ENCODE data around the gene VCAN.

DNA sequence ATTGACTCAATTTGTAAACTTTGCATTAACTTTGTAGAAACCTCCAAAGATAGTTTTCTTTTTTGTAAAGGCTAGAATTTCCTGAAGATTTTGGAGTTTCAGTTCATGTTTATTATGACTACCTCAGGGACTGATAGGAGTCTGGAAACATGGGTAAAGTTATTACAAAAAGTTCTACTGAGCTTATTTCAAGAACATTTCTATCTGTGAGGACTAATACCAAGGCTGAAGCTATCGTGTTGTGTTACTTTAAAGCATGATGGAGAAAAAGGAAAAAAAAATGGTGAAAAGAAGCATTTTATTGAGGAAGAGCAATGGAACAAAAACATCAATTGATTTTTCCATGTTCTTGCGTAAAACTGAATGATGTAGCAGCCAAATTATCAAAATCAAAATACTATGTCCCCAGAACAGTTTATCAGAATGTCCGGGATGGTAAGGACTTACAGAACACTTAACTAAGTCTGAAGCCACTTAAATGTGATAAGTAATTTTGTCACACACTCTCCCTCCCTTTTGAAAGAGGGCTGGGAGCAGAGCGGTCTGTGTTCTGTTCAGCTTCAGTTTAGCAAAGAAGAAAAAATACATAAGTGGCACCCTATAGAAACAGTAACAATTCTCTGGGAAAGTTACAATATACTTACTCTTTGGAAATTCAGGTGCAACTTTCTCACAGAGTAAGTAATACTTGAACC, 25.1 kb upstream of the VCAN start:
- TF ChIP-seq, protein P1, sequence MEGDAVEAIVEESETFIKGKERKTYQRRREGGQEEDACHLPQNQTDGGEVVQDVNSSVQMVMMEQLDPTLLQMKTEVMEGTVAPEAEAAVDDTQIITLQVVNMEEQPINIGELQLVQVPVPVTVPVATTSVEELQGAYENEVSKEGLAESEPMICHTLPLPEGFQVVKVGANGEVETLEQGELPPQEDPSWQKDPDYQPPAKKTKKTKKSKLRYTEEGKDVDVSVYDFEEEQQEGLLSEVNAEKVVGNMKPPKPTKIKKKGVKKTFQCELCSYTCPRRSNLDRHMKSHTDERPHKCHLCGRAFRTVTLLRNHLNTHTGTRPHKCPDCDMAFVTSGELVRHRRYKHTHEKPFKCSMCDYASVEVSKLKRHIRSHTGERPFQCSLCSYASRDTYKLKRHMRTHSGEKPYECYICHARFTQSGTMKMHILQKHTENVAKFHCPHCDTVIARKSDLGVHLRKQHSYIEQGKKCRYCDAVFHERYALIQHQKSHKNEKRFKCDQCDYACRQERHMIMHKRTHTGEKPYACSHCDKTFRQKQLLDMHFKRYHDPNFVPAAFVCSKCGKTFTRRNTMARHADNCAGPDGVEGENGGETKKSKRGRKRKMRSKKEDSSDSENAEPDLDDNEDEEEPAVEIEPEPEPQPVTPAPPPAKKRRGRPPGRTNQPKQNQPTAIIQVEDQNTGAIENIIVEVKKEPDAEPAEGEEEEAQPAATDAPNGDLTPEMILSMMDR (IDR thresholded peaks at IDR 0.05) = no peak
- TF ChIP-seq POLR2A (IDR thresholded peaks at IDR 0.05) = no peak
- TF ChIP-seq POLR2AphosphoS5 (IDR thresholded peaks at IDR 0.05) = no peak

All from stomach (tissue), 4 donors.